WTC11 (cell line): ENCODE results near the gene DNMT3A. TPM values are rescaled to one million over a fixed set of nuclear protein-coding genes. Genes with fewer than 3 reads are reported as not detected.
A peak's percentile ranks its signal among the peaks of the same experiment; 100 is the strongest.

Experiments
- ATAC-seq: fragments of 200-7000 bp; cut with Tn5 transposase; 2 replicates; pipeline ENCODE4 v1.10.0; 2021; ENCODE audit warnings: mild to moderate bottlenecking, moderate library complexity
- CTCF ChIA-PET: fragments of 300-600 bp; sonication (Branson Sonifier 250); formaldehyde crosslinking; loops from one replicate; lab custom pipeline; 2021; ENCODE audit warnings: antibody characterized with exemption; lab: Charles Lee
- POLR2A ChIA-PET: fragments of 350-600 bp; sonication (Branson Sonifier 250); formaldehyde crosslinking; loops from one replicate; lab custom pipeline; 2021; ENCODE audit warnings: antibody characterized with exemption; lab: Charles Lee
- DNase-seq: peaks from one replicate; pipeline ENCODE4 v3.0.0; 2021; ENCODE audit warnings: low spot score
- H3K27ac Mint-ChIP-seq: 2 replicates; pipeline ENCODE4 v1.8.0; 2021; ENCODE audit warnings: mixed read lengths
- H3K27me3 Mint-ChIP-seq: 2 replicates; pipeline ENCODE4 v1.8.0; 2021; ENCODE audit warnings: low read depth, mild to moderate bottlenecking, moderate library complexity, mixed read lengths
- H3K36me3 Mint-ChIP-seq: 2 replicates; pipeline ENCODE4 v1.8.0; 2021; ENCODE audit warnings: mixed read lengths
- H3K4me1 Mint-ChIP-seq: 2 replicates; pipeline ENCODE4 v1.8.0; 2022; ENCODE audit warnings: mixed read lengths
- H3K4me3 Mint-ChIP-seq: 2 replicates; pipeline ENCODE4 v1.8.0; 2021; ENCODE audit warnings: mild to moderate bottlenecking, moderate library complexity, mixed read lengths
- H3K9me3 Mint-ChIP-seq: 2 replicates; pipeline ENCODE4 v1.8.0; 2021; ENCODE audit warnings: mixed read lengths
- AR ChIP-seq: fragments of 250-450 bp; sonication (Bioruptor Pico); IDR thresholded peaks from 2 replicates; pipeline ENCODE4 v1.9.0; 2021; ENCODE audit warnings: mild to moderate bottlenecking
- EMX1 ChIP-seq: fragments of 250-450 bp; sonication (Bioruptor Pico); IDR thresholded peaks from 2 replicates; pipeline ENCODE4 v1.8.0; 2021; ENCODE audit warnings: mild to moderate bottlenecking
- FOXP4 ChIP-seq: sonication (generic); formaldehyde crosslinking; IDR thresholded peaks from 2 replicates; pipeline ENCODE4 v1.8.0; 2022; ENCODE audit warnings: mild to moderate bottlenecking, missing genetic modification reagents
- IRF1 ChIP-seq: sonication (generic); formaldehyde crosslinking; IDR thresholded peaks from 2 replicates; pipeline ENCODE4 v1.8.0; 2023; ENCODE audit warnings: missing genetic modification reagents
- KAT7 ChIP-seq: sonication (generic); formaldehyde crosslinking; IDR thresholded peaks from 2 replicates; pipeline ENCODE4 v1.8.1; 2023; ENCODE audit warnings: missing genetic modification reagents, mild to moderate bottlenecking, borderline replicate concordance
- NFATC4 ChIP-seq: fragments of 250-450 bp; sonication (Bioruptor Pico); IDR thresholded peaks from 2 replicates; pipeline ENCODE4 v1.9.0; 2021; ENCODE audit warnings: mild to moderate bottlenecking
- OVOL2 ChIP-seq: fragments of 250-450 bp; sonication (Bioruptor Pico); IDR thresholded peaks from 2 replicates; pipeline ENCODE4 v1.9.0; 2021; ENCODE audit warnings: mild to moderate bottlenecking, borderline replicate concordance
- RORB ChIP-seq: fragments of 250-450 bp; sonication (Bioruptor Pico); IDR thresholded peaks from 2 replicates; pipeline ENCODE4 v1.9.0; 2021; ENCODE audit warnings: mild to moderate bottlenecking
- SMAD4 ChIP-seq: sonication (generic); formaldehyde crosslinking; IDR thresholded peaks from 2 replicates; pipeline ENCODE4 v1.8.0; 2022; ENCODE audit warnings: mild to moderate bottlenecking, missing genetic modification reagents
- TEAD1 ChIP-seq: sonication (generic); formaldehyde crosslinking; IDR thresholded peaks from 2 replicates; pipeline ENCODE4 v1.8.0; 2022; ENCODE audit warnings: mild to moderate bottlenecking, missing genetic modification reagents
- ZBTB21 ChIP-seq: sonication (generic); formaldehyde crosslinking; IDR thresholded peaks from 2 replicates; pipeline ENCODE4 v1.8.1; 2023; ENCODE audit warnings: mild to moderate bottlenecking, missing genetic modification reagents, borderline replicate concordance
- ZNF263 ChIP-seq: sonication (generic); formaldehyde crosslinking; IDR thresholded peaks from 2 replicates; pipeline ENCODE4 v1.8.1; 2022; ENCODE audit warnings: low read depth, mild to moderate bottlenecking, moderate library complexity, missing genetic modification reagents
- total RNA-seq: library from RNA; stranded (reverse); gene quantifications from 3 replicates; pipeline ENCODE4 v1.2.3, GENCODE V29; 2021
- TF ChIP-seq, protein P1 (sequence below): sonication (generic); formaldehyde crosslinking; conservative IDR thresholded peaks from 2 replicates; pipeline ENCODE4 v1.8.1; 2023; ENCODE audit warnings: mild to moderate bottlenecking, low read depth, missing genetic modification reagents, moderate library complexity
- TF ChIP-seq, protein P2 (sequence below): fragments of 250-450 bp; sonication (Bioruptor Pico); IDR thresholded peaks from 2 replicates; pipeline ENCODE4 v1.9.0; 2021; ENCODE audit warnings: mild to moderate bottlenecking

Gene DNMT3A
- total RNA-seq, 1 experiment from 2014 or later, result 154 TPM

DNA sequence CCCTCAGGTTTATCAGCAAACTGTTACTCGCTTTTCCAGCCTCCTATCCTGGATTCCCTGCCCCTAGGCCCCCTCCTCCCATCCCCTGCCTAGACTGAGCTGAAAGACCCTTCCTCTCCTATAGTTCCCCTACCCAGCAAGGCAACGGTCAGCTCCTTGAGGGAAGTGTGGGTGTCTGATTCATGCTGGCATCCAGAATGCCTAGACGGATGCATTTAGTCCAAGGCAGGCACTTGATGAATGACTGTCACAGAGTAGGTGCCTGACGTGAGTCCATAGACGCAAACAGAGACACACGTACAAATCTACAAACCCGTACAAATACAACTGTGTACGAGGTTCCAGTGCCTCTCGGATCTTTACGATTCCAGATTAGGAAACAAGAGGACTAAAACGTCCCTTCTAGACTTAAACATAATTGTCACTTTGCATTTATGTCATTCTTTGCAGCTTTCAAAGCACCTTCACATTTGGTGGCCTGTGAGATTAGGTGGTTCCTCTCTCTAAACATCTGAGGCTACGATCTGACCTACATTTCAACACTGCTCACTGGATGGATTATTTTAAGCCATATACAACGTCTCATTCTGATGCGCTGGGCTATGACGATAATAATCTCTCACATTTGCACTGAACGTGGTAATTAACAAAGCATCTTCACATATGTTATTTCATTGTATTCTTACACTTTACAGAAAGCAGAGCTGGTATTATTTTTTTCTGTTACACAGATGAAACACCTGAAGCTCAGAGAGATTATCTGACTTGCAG is 36.7 kb downstream of the DNMT3A start (continued):
- no peak for TF ChIP-seq AR (CRISPR knock-in tag)
- TF ChIP-seq TEAD1 (CRISPR knock-in tag), result no peak
- no peak for TF ChIP-seq OVOL2 (CRISPR knock-in tag)

DNA sequence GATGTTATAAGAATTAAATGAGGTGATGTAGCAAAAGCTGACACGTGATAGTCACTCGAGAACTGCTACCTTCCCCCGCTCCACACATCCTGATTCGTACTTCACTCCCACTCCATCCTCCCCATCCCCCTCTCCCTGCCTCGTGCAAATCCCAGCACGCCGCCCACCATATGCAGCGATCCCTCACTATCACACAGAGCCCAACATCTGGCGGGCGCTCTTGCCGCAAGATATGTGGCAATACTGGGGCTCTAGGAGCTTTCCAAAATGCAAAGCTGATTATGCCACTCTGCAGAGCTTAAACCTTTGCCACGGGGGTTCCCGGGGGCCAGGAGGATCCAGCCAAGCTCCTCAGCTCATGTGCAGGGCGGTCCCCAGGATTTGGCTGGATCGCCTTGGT is 37.4 kb downstream of the DNMT3A start:
- Mint-ChIP-seq H3K27ac (peak overlapping the region; percentile 42; the same call in 1 of the 2 replicates), H3K36me3 (peaks cover 5% of the 10 kb centered on the region; the same call in 1 of the 2 replicates), H3K27me3 (no peaks in the 10 kb centered on the region), H3K9me3 (no peaks in the 10 kb centered on the region), H3K4me3 (no peak overlapping the region), H3K4me1 (peaks cover 24% of the 10 kb centered on the region)
- ChIA-PET CTCF (interaction anchor here (0.8 to 2.3 kb wide), 3 partner anchors 12 to 57 kb away, joined by 3 to 8 read pairs (median 3); no protein-coding TSS in a partner anchor), POLR2A (interaction anchor here (1.0 to 1.4 kb wide), 2 partner anchors 10 to 28 kb away, joined by 3 to 4 read pairs; no protein-coding TSS in a partner anchor)
- no peak; the same call in 1 of the 2 replicates for ATAC-seq
- DNase-seq, result no peak
- TF ChIP-seq, protein P1, sequence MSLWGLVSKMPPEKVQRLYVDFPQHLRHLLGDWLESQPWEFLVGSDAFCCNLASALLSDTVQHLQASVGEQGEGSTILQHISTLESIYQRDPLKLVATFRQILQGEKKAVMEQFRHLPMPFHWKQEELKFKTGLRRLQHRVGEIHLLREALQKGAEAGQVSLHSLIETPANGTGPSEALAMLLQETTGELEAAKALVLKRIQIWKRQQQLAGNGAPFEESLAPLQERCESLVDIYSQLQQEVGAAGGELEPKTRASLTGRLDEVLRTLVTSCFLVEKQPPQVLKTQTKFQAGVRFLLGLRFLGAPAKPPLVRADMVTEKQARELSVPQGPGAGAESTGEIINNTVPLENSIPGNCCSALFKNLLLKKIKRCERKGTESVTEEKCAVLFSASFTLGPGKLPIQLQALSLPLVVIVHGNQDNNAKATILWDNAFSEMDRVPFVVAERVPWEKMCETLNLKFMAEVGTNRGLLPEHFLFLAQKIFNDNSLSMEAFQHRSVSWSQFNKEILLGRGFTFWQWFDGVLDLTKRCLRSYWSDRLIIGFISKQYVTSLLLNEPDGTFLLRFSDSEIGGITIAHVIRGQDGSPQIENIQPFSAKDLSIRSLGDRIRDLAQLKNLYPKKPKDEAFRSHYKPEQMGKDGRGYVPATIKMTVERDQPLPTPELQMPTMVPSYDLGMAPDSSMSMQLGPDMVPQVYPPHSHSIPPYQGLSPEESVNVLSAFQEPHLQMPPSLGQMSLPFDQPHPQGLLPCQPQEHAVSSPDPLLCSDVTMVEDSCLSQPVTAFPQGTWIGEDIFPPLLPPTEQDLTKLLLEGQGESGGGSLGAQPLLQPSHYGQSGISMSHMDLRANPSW (CRISPR knock-in tag), result no peak
- TF ChIP-seq SMAD4 (CRISPR knock-in tag) (no peak), EMX1 (CRISPR knock-in tag) (no peak), FOXP4 (no peak), ZBTB21 (CRISPR knock-in tag) (no peak), ZNF263 (CRISPR knock-in tag) (no peak), NFATC4 (CRISPR knock-in tag) (no peak), IRF1 (no peak), KAT7 (CRISPR knock-in tag) (no peak), RORB (no peak)
- TF ChIP-seq, protein P2, sequence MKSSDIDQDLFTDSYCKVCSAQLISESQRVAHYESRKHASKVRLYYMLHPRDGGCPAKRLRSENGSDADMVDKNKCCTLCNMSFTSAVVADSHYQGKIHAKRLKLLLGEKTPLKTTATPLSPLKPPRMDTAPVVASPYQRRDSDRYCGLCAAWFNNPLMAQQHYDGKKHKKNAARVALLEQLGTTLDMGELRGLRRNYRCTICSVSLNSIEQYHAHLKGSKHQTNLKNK (CRISPR knock-in tag), result no peak
